NCI-H2081 treated with DMSO at 0.1 percent for 48 hours (cell line): ENCODE results near the gene ASS1.
"Not testable (repeated sequence)": the region's sequence is repeated elsewhere in the genome, so short reads cannot be mapped to it uniquely, and the experiment has no call there.

Experiments
- DNase-seq: peaks from one replicate; lab custom pipeline; 2025; lab: John Stamatoyannopoulos, UW

The ASS1 gene

DNA sequence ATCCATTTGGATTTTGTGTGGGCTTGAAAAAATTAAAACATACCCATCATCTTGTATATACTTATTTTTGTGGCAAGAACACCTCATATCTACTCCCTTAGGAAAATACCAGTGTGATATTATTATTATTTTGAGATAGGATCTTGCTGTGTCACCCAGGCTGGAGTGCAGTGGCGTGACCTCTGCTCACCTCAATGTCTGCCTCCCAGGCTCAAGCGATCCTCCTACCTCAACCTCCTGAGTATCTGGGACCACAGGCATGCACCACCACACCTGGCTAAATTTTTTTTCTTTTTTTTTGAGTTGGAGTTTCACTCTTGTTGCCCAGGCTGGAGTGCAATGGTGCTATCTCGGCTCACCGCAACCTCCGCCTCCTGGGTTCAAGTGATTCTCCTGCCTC is 10.1 kb upstream of the ASS1 start:
- not testable (repeated sequence) for DNase-seq

DNA sequence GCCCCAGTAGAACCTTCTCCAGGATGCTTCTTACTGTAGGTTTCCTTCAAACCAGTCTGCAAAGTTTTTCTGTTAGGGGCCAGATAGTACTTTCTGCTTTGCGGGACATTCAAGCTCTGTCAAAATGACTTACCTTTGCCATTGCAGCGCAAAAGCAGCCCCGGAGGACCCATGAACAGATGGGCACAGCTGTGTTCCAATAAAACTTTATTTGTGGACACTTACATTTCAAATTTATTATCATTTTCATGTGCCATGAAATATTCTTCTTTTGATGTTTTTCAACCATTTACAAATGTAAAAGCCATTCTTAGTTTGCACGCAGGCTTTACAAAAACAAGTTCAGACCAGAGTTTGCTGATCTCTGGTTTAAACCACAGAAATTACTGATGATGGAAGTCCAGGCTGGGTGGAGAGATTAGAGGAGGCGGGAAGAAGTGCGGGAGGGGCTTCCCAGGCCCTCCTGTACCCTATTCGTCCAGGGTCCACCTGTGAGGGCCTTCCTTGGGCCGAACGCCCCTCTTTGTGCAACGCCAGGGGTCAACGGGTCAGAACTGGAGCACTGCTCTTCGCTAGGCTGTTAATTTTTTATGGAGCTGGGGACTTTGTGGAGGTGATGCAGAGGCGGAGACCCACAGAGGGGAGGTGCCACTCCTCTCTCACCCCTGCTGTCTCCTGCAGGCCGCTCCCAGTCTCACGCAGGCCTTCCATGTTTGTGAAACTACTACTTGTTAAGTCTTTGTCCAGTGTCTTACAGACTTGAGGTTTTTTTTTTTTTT is 7.6 kb upstream of the ASS1 start:
- DNase-seq: no peak

DNA sequence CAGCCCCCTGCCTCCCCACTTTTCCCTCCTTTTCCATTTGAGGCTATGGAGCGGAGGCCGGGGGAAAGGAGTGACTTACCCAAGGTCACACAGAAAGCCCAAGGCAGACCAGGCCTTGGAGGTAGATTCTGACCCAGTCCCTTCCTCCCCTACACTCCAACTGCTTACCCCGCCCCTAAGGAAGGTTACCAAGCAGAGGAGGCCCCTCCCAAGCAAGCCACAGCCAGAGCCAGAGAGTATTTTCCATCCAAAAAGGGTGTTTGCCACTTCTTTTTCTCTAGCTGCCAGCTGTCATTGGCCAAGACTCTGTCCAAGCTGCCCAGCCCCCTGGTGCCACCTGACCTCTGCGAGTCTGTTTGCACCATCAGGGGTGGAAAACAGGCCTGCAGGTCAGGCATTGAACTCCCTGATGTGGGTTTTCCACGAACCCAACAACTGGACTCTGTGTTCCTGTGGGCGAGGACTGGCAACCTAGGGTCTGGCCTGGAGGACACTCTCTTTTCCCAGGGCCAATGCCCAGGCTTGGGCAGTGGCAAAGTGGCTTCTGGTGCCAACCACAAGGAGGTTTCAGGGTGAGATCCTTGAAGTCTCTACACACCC is 6.3 kb upstream of the ASS1 start:
- no peak for DNase-seq

DNA sequence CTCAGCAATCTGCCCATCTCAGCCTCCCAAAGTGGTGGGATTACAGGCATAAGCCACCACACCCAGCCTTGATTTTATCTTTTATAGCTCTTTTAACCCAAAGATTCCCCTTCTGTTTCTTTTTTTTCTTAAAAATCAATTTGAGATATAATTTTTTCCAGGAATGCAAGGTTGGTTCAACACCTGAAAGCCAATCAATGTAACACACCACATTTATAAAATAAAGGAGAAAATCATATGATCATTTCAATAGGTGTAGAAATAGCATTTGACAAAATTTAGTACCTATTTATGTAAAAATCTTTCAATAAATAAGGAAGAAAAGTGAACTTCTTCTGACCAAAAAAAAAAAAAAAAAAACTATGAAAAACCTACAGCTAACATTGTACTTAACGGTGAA is 3.7 kb upstream of the ASS1 start:
- DNase-seq: no peak

- DNase-seq: no peak
Measured at GRCh38 chr9:130442746-130443455, 1.9 kb upstream of the ASS1 start.

- DNase-seq: no peak
Measured at GRCh38 chr9:130443456-130443801, 1.3 kb upstream of the ASS1 start.

DNA sequence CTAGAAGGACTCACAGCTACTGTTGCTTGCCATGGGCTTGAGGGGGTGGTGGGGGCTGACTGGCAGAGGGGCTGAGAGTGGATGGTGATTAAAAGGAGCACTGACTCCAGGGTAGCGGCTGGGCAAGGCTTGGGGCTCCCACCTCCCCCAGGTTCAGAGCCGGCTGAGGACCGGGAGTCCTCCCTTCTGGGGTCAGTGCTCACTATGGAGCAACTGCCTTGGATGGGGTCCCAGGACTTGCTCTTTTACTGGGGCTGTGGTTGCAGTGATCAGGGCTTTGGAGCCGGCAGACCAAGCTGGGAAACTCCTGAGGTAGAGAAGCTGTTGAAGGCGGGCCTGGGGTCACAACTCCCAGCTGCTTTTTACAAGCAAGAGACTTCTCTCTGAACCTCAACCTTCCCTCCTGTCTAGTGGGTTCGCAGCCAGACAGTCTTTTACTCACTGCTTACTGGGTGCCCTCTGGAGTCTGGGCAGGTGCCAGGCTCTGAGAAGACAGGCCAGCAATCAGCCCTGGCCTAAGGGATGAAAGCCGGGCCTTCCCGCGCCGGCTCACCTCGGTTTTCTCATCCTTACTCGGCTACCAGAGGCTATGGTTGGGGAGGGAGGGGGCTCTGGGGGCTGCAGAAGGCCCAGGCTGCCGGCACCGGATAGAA is 795 bp upstream of the ASS1 start:
- no peak for DNase-seq

DNA sequence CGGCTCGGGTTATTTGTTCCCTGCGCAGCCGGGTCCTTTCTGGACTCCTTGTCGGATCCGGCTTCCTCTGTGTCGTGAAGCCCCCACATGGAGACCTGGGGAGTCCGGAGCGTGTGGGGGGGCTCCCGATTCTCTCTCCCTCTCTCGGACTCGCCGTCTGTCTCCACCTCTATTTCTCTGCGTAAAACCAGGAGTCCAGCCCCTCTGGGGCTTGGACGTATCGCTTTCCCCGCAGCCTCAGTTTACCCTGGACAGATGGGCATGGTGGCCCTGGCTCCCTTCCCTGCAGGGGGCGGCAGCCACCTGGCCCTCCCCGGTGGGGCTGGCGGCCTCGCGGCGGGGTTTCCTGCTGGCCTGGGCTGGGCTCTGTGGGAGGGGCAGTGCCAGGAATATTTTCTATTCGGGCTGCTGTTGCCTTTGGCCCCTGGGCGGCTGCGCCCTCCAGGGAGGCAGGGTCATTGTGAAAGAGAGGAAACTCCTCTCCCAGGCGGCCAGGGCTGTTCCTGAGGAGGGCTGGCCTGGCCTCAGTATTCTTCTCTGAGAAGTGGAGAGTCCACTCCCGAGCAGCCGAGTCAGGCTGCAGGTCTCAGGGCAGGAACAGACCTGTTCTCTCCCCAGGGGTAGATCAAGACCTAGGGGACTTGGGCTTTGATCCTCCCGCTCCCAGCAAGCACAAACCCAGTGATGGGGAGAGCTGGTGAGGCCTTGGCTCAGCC is 665 bp downstream of the ASS1 start:
- no peak for DNase-seq

DNA sequence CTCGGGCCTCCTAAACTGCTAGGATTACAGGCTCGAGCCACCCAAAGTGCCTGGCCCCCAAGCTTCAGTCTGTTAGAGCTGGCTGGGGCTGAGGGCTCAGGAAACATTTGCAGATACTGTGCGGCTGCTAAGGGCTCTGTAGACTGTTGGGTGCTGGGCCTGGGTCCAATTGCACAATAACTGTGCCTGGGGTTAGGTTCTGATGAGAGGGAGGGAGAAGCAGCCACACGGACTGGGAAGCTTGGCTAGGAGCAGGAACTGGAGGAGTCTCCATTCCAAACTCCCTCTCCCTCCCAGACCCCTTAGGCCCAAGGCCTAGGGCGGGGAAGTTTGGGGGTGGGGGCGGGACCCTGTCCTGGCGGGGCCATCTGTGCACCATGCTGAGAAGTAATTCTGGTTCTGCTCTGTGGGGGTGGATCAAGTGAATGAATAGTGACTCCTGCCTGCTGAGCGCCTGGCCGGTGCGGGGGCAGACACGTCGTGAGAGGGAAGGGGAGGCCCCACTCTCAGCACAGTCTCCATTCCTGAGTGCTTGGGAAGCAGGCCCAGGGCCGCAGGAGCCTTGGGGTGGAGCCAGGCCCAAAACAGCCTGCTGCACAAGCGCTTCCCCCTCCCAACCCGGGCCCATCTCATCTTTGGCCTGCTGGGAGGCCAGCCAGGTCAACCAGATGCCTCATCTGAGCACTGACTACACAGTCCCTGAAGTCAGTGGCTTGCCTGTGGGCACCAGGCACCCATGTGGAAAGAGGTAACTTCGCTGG is 1.5 kb downstream of the ASS1 start:
- no peak for DNase-seq

DNA sequence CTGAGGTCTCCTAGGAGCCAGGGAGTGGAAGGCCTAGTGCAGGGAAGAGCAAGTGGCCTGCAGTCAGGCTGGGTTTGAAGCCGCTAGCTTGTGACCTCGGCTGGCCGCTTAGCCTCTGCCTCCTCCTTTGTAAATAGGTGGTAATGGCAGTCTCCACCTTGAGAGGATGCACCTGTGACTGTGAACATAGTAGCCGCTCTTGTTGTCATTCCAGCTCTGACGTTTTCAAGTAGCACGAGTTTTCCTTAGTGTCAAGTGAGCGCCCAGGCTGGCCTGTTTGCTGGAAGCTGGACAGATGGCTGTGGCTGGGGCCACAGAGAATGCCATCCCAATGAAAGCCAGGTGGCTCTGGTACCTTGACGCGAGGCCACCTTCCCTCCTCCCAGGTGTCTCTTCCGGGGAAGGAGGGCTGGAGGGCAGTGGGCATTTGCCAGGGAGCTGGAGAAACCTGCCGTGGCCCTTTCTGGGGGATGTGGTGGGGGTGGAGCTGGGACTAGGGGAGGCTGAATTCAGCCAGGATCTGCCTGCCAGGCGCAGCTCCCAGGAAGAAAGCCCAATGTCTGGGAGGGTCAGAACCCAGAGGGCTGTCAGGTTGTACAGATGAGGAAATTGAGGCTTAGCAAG is 2.5 kb downstream of the ASS1 start:
- no peak for DNase-seq

- no peak for DNase-seq
Measured at GRCh38 chr9:130448035-130448624, 3.4 kb downstream of the ASS1 start.

- DNase-seq: no peak
Measured at GRCh38 chr9:130448771-130449603, 4.2 kb downstream of the ASS1 start.

DNA sequence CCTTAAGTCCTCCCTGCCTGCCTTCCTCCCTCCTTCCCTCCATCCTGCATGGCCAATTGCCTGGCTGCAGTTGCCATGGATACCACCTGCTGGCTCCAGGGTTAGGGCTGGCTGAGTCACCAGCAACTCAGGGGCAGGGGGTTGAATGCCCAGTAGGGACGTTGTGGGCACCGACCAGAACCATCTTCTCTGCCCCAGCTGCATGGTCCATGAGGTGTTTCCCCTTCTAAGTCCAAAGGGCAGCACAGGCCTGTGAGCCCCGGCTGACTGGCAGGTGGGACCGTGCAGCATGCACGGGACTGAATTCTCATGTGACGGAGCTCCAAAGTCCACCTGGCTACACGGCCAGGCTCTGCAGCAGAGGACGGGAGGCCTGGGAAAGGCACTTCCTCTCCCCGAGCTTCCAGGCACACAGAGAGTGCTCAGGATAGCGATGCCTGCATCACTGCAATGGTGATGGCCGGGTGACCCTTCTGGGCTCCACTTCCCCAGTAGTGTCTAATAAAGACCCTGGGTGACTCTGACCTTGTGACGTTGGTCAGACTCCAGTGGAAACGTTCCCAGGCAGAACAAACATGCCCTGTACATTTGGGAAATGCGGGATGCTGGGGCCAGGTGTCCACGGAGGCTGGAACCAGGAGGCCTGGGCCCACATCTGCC is 5.7 kb downstream of the ASS1 start:
- no peak for DNase-seq

DNA sequence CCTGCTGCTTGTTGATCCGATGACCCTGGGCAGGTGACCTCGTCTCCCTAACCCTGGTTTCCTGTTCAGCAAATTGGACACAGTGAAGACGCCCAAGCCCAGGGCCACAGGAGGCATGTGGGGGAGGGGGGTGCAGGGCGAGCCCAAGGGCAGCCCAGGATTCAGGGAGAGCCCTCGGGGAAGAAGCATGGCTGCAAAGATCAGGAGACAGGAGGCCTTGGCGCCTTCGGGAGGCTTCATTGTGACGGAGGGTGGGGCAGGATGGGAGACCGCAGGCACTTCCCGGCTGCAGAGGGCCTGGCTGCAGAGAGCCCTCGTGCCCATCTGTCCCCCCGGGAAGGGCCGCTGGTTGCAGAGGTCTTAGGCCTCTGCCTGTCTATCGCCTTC is 6.2 kb downstream of the ASS1 start:
- DNase-seq: no peak

DNA sequence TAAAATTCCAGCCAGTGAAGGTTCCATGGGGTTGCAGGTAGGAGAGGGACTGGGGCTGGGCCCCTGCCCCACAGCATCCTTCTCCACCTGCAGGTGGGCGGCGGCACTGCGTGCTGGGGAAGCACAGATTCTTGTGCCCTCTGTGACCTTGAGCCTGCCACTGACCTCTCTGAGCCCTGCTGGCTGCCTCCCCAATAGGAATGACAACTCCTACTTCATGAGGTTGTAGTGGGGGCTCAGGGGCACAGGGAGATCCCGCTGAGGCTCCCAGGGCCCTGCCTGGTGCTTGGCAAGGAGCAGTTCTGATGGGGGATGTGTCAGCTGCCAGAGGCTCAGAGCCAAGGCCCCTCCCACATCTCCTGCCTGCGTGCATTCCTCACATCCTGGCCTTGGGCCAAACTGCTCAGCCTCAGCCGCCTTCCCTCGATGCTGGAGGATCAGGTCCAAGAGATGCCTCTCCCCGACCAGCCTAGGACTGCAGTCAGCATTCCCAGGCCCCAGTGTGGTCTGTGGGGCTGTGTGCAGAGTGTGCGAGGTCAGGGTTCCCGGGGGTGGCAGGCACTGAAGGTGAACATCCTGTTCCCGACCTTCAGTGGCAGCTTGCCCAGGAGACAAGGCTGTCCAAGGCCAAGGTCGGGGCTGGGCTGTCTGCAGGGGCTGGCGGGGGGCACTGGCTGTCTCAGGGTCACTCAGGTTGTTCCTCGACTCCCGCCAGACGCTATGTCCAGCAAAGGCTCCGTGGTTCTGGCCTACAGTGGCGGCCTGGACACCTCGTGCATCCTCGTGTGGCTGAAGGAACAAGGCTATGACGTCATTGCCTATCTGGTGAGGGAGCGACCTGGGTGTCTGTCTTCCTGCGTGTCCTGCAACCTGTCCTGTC is 7.0 kb downstream of the ASS1 start:
- peak; percentile 37 for DNase-seq

DNA sequence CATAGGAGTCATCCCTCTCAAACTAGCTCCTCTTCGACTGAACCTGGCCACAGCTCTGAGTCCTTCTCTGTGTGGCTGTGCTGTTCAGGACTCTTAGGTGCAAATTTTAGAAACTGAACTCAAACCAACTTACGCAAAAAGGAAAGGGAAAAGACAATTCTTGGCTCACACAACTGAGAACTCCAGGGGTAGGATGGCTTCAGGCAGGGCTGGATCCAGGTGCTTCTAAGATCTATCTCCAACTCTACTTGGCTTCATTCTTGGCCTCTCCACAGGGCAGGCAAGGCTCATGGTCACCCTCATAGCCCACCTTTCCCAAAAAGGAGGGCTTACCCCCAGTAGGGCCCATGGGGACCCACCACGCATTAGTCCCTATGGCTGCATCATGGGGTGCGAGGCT is 8.1 kb downstream of the ASS1 start:
- DNase-seq: no peak

- DNase-seq: no peak
Measured at GRCh38 chr9:130453487-130453886, 8.7 kb downstream of the ASS1 start.
